Pancreas (tissue), 10 donors: ENCODE data around the gene FOXF2. TPM values are rescaled to one million over a fixed set of nuclear protein-coding genes. Genes with fewer than 3 reads are reported as not detected.

Experiments used
- ATAC-seq, 4 donors: fragments of 200-7000 bp; cut with Tn5 transposase; one replicate each; pipeline versions ENCODE4 v1.8.0 to v1.9.1; 2020; ENCODE audit warnings: mild to moderate bottlenecking in 4 of 4, moderate library complexity in 4 of 4
- DNase-seq, 6 donors: peaks; one replicate each; pipeline ENCODE4 v3.0.0-alpha.2; 2020
- FAIRE-seq: peaks from 2 replicates; lab custom pipeline; 2012; peaks lifted over from hg19 to GRCh38; lab: Jason Lieb, UNC
- H3K27ac ChIP-seq, 4 donors: fragments of 200-600 bp; sonication (generic); 1 replicate in 3 of 4; 2 replicates in 1 of 4; pipeline versions ENCODE4 v1.5.0 to v1.8.0; 2020
- H3K27me3 ChIP-seq, 4 donors: fragments of 200-600 bp; one replicate each; pipeline ENCODE4 v1.8.0; 2021
- H3K36me3 ChIP-seq, 3 donors: fragments of 200-600 bp; sonication (generic) in 1 of 3; one replicate each; pipeline versions ENCODE4 v1.5.0 to v1.8.0; 2020 to 2021
- H3K4me1 ChIP-seq, 3 donors: fragments of 200-600 bp; one replicate each; pipeline ENCODE4 v1.8.0; 2021
- H3K4me3 ChIP-seq, 4 donors: fragments of 200-600 bp; sonication (generic) in 2 of 4; one replicate each; pipeline versions ENCODE4 v1.5.0 to v1.8.0; 2020 to 2021
- H3K9me3 ChIP-seq, 4 donors: fragments of 200-600 bp; one replicate each; pipeline ENCODE4 v1.8.0; 2021
- CTCF ChIP-seq, 4 donors: fragments of 200-600 bp; sonication (generic) in 3 of 4; IDR thresholded peaks; one replicate each; pipeline versions ENCODE4 v1.5.0 to v1.8.0; 2021; ENCODE audit warnings: antibody characterized with exemption in 4 of 4
- WGBS, 2 donors: extraction: QIAGEN DNeasy Blood & Tissue Kit; methylation state at CpG; one replicate each; pipeline ENCODE4 v1.1.7; 2013; 5-methylcytosine and 5-hydroxymethylcytosine counted together
- intact Hi-C, 3 donors: fragments of 100-400 bp; cut with DNase I; formaldehyde crosslinking; loops; one replicate each; pipeline versions ENCODE4 v1.11.1 to v1.14.2; 2022
- polyA plus RNA-seq, 2 donors: library from polyadenylated mRNA; stranded (reverse); fragments of 200-250 nt; gene quantifications; one replicate each; pipeline ENCODE4 v1.2.3, GENCODE V29; 2013
- total RNA-seq, 6 donors: library from RNA; stranded (reverse); fragmentation: NEBNext Ultra II Directional in 4 of 6; extraction: Animal tissue kit (Norgen Biotek cat#: 25700) in 4 of 6; gene quantifications; one replicate each; pipeline versions ENCODE4 v1.2.1 to v1.2.4, GENCODE V29; 2021 to 2023
- donor health status: healthy with polysubstance abuse.
- donor health status: DM: no; HTN: no; CAD: no; lungs with moderate emphysema.
- donor health status: DM: no; HTN: no; CAD: no.
- donor health status: control.
- donor health status: control.
- donor health status: Bipolar disorder and iron deficiency.
- donor health status: DM: yes; HTN: yes; CAD: no.
- donor health status: DM: no; HTN: no; CAD: no.
- donor health status: DM: no; HTN: no; CAD: no.
- donor health status: DM: yes; HTN: yes; CAD: no.

Gene FOXF2
- total and polyA plus RNA-seq, 8 donors = 0.12 to 0.90 (median 0.35) TPM

DNA sequence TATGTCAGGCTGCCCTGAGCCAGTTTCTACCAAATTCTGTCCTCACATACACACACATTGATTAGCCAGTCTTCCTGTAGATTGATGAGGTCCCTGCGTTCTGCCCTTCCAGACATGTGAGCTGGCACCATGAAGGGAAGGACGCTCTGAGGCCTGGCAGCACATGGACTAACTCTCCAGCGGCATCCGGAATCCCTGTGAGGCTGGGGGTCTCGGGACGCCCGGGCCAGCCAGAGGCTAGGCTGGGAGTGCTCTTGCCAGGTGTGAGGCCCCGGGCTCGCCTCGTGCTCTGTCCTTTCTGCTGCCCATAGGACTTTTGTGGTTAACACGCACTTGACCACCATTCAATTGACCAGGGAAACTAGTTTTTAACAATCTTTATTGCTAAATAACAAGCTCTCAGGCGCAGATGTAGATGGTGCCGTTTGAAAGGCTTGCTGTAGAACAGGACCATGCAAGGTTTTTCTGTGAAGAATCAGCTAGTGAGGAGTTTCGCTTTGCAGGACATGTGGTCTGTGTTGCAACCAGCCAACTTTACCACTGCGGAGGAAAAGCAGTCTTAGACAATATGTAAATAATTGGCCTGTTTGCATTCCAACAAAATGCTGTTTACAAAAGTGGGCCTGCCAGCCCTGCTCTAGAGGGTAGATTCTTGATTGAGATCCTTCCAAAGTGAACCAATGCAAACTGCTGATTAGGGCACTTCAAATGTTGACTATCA is 29.3 kb downstream of the FOXF2 start:
- Histone ChIP-seq H3K4me3 (no peak overlapping the region), H3K27ac (no peak overlapping the region), H3K9me3 (no peaks in the 10 kb centered on the region), H3K36me3 (no peaks in the 10 kb centered on the region), H3K4me1 (no peaks in the 10 kb centered on the region), H3K27me3 (no peaks in the 10 kb centered on the region)
- TF ChIP-seq CTCF (IDR thresholded peaks at IDR 0.05) = no peak
- ATAC-seq (no peak), FAIRE-seq (no peak), DNase-seq (no peak)
- WGBS, 2 donors = 68 to 78% methylated on average over 15 of the region's 15 CpGs
- intact Hi-C loops = no loop called here

DNA sequence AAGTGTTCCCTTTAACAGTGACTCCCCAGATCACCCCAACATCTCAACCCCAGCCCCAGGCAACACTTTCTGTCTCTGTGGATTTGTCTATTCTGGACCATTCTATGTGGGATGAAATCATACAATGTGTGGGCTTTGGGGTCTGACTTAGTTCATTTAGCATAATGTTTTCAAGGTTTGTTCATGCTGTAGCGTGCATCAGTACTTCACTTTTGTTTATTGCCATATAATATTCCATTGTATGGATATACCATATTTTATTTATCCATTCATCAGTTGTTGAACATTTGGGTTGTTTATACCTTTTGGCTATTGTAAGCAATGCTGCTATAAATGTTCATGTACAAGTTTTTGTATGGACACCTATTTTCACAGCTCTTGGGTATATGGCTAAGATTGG is 31.0 kb downstream of the FOXF2 start:
- DNase-seq = no peak
- intact Hi-C loops = no loop called here
- no peaks in the 10 kb centered on the region for H3K36me3 ChIP-seq
- no peak overlapping the region for H3K27ac ChIP-seq
- H3K27me3 ChIP-seq = no peaks in the 10 kb centered on the region
- no peaks in the 10 kb centered on the region for H3K4me1 ChIP-seq
- no peak for ATAC-seq
- WGBS, 2 donors = 94% methylated on average over 1 of the region's 1 CpG
- TF ChIP-seq CTCF (IDR thresholded peaks at IDR 0.05) = no peak
- no peaks in the 10 kb centered on the region for H3K9me3 ChIP-seq
- no peak overlapping the region for H3K4me3 ChIP-seq
- FAIRE-seq = no peak

- FAIRE-seq = no peak
- Histone ChIP-seq H3K9me3 (no peaks in the 10 kb centered on the region), H3K36me3 (no peaks in the 10 kb centered on the region), H3K27me3 (peaks cover 0 to 7% (median 0%) of the 10 kb centered on the region in 4 donors), H3K4me3 (no peak overlapping the region), H3K4me1 (no peaks in the 10 kb centered on the region), H3K27ac (no peak overlapping the region)
- WGBS, 2 donors = 92 to 96% methylated on average over 1 of the region's 1 CpG
- ATAC-seq = no peak
- DNase-seq = no peak
- TF ChIP-seq CTCF (IDR thresholded peaks at IDR 0.05) = no peak
- intact Hi-C loops = no loop called here
Measured at GRCh38 chr6:1422290-1422689, 32.9 kb downstream of the FOXF2 start.

- no peak overlapping the region for H3K27ac ChIP-seq
- H3K4me3 ChIP-seq = no peak overlapping the region
- ATAC-seq (no peak), DNase-seq (no peak), FAIRE-seq (no peak)
- 76 to 88% methylated on average over 9 of the region's 9 CpGs for WGBS, 2 donors
- TF ChIP-seq CTCF (IDR thresholded peaks at IDR 0.05) = no peak
- peaks cover 0 to 7% (median 0%) of the 10 kb centered on the region in 4 donors for H3K27me3 ChIP-seq
- intact Hi-C loops = no loop called here
- H3K4me1 ChIP-seq = no peaks in the 10 kb centered on the region
- H3K36me3 ChIP-seq = no peaks in the 10 kb centered on the region
- H3K9me3 ChIP-seq = no peaks in the 10 kb centered on the region
Measured at GRCh38 chr6:1423578-1423977, 34.2 kb downstream of the FOXF2 start.

DNA sequence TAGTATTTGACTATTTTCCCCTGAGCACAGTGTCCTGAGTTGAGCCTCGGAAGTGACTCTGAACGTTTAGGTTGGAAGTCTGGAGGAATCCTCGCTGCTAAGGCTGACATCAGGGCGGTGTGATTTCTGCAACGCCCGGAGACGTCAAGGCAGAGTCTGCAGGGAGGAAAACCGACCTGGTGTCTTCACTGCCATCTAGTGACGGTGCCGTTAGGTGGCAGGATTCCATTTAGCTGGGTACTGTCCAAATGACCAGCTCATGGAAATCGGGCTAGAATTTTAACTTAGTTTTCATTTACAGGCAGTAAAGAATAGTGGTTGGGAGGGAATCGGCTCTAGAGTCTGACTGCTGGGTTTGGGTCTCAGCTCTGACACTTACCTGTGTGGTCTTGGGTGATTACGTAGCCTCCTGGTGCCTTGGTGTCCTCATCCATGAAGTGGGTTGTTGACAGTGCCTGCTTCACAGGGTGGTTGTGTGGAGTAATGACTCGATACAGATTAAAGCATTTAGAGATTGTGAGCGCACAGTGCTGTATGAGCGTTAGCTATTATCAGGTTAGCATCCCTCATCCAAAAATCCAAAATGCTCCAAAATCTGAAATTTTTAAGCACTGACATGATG is 35.0 kb downstream of the FOXF2 start:
- Histone ChIP-seq H3K27me3 (peaks cover 0 to 7% (median 0%) of the 10 kb centered on the region in 4 donors), H3K4me1 (no peaks in the 10 kb centered on the region), H3K4me3 (no peak overlapping the region), H3K36me3 (no peaks in the 10 kb centered on the region), H3K9me3 (no peaks in the 10 kb centered on the region), H3K27ac (no peak overlapping the region)
- ATAC-seq = peak; percentile 48 to 92 (median 86)
- peak; percentile 15 to 44 (median 34) for TF ChIP-seq CTCF (IDR thresholded peaks at IDR 0.05)
- intact Hi-C loops = no loop called here
- no peak for FAIRE-seq
- peak in 4 of 6 donors; percentile 18 to 64 (median 37) for DNase-seq
- WGBS, 2 donors = 15 to 17% methylated on average over 16 of the region's 16 CpGs
